HFF-Myc (cell line): ENCODE results near the gene ZSWIM6.
"Not testable (repeated sequence)": the region's sequence is repeated elsewhere in the genome, so short reads cannot be mapped to it uniquely, and the experiment has no call there.

Source experiments
- DNase-seq: peaks from one replicate; pipeline ENCODE4 v3.0.0-alpha.2; 2011; ENCODE audit warnings: low read depth; ENCODE audit errors: extremely low read depth
- H3K4me3 ChIP-seq: replicated peaks from 2 replicates; pipeline ENCODE4 v1.5.1; 2011; ENCODE audit warnings: low read depth, mild to moderate bottlenecking, control low read depth, low read length
- TF ChIP-seq, protein P1 (sequence below): IDR thresholded peaks from 2 replicates; pipeline ENCODE4 v1.5.1; 2012; ENCODE audit warnings: mild to moderate bottlenecking, low read depth, low read length, control low read depth; ENCODE audit errors: missing control alignments

Gene ZSWIM6

DNA sequence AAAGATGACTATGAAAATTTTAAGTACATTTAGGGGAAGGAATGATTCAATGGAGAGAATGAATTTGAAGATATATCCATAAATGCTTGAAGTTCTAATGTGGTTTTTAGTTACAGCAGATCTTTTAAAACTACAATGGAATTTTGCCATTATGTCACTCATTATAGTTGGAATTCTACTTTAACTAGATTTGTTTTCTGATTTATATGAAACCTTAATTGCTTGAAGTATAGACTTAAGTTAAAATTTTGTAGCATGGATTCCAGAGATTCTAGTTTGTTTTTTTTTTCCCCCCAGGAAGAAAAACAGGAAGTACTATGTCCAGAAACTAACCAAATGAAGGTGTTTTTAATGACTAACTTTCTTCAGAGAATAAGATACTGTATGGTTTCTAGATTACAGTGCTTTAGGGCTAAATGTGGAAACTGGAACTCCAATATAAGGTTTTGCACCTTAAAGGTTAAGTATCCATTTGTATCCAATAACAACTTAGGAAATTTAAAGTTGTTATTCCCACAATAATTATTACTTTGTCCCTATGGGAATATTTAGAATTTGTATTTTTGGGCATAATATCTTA, 70.3 kb downstream of the ZSWIM6 start:
- TF ChIP-seq, protein P1, sequence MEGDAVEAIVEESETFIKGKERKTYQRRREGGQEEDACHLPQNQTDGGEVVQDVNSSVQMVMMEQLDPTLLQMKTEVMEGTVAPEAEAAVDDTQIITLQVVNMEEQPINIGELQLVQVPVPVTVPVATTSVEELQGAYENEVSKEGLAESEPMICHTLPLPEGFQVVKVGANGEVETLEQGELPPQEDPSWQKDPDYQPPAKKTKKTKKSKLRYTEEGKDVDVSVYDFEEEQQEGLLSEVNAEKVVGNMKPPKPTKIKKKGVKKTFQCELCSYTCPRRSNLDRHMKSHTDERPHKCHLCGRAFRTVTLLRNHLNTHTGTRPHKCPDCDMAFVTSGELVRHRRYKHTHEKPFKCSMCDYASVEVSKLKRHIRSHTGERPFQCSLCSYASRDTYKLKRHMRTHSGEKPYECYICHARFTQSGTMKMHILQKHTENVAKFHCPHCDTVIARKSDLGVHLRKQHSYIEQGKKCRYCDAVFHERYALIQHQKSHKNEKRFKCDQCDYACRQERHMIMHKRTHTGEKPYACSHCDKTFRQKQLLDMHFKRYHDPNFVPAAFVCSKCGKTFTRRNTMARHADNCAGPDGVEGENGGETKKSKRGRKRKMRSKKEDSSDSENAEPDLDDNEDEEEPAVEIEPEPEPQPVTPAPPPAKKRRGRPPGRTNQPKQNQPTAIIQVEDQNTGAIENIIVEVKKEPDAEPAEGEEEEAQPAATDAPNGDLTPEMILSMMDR: no peak
- no peak overlapping the region for H3K4me3 ChIP-seq

DNA sequence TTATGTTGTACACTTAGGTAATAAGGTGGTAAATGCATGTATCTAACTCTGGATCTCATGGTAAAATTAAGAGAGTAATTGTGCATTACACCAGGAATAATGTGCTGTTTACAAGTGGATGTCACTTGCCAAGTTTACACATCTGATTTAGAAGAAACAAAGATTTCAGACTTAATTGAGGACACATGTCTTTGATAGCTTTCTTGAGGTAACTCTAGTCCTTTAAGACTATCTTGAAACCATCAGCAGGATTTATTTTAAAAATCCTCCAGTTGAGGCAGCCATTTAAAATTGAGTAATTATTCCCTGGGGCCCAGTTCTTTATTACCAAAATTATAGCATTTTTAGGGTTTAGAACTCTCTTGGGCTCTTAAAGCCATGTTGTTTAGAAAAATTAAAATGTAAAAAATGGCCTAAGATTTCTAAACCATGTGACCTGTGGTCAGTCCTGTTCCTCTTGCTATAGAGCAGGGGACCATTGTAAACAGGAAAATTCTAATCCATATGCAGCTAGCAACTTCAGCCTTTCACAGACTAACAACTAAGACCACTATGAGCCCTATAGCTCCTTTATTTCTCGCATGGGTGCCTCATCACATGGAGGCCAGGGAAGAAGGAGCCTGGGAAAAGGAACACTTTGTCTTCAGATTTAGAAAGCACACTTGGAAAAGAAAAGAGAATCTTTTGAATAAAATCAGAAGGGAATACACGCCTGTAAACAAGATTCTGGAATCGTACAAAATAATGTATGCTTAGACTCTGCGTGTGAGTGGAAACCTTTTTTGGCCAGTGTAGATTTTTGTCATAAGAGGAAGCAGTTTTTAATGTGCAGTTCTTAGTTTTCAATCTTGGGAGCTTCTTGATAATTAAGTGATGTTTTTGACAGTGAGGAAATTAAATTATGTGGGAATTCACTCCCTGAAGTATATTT, 71.2 kb downstream of the ZSWIM6 start:
- H3K4me3 ChIP-seq: no peak overlapping the region
- DNase-seq: no peak
- TF ChIP-seq, protein P1: no peak

More for the DNA sequence above, 70.3 kb downstream of the ZSWIM6 start:
- no peak for DNase-seq

DNA sequence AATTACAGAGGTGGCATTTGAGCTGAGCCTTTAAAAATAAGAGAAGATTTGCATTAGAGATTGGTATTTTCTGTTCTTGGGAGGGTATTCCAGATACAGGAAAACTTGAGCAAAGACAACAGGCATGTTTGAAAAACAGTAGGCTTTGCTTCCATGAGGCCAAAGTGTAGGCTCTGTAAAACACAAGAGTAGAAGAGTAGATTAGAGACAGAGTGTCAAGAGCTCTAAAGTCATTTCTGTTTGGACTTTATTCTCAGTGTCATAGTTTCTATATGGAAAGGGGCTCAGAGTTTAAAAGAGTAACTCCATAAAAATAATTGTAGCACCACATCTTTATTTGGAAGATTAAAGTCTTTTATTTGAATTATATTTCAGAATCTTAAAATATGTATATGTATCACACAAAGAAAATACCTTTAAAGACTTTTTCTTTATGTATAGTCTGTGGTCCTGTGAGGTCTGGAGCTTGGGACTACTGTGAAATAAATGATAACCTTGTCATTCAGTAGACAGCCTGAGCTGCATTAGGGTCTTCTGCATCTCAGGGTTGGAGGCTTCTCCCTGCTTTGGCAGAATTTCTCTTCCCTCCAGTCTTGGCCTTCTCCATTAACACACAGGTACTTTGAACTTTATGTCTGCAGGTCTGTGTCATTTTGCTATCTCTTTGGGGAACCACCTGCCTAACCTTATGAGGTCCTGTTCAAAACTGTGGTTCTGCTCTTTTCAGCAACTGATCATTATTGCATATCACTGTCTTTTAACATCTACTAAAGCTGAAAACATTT, 73.6 kb downstream of the ZSWIM6 start:
- TF ChIP-seq, protein P1: no peak
- DNase-seq: no peak
- H3K4me3 ChIP-seq: no peak overlapping the region

DNA sequence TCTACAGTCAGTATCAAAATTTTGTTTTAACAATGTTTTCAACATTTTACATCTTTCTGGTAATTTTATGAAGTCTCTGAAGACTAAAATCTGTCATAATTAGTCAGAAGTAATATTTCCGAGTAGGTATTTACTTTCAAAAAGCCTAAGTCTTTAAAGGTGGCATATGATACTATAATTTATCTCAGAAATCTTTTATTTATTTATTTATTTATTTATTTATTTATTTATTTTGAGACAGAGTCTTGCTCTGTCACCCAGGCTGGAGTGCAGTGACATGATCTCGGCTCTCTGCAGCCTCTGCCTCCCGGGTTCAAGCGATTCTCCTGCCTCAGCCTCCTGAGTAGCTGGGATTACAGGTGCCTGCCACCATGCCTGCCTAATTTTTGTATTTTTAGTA, 74.4 kb downstream of the ZSWIM6 start:
- not testable (repeated sequence) for H3K4me3 ChIP-seq

DNA sequence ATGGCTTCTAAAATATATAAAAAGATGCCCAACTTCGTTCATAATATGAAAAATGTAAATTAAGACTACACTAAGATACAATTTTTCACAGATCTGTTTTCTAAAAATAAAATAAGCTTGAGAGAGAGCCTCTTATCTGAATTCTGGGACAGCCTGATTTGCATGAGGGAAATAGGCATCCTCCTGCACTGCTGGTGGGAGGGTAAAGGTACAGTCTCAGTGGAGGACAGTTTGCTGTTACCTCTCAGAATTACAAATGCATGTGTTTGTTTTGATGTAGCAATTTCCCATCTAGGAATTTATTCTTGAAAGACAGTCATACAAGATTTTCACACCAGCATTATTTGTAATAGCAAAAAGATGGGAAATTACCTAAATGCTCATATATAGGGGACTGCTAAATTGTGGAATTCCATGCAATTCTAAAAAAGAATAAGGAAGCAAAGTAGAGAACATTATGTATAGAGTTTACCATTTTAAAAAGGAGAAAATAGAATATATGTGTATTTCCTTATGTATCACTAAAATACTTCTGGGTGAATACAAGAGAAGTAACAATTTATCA, 75.7 kb downstream of the ZSWIM6 start:
- DNase-seq: no peak
- TF ChIP-seq, protein P1: no peak
- H3K4me3 ChIP-seq: no peak overlapping the region

More for the DNA sequence above, 74.4 kb downstream of the ZSWIM6 start:
- DNase-seq: not testable (repeated sequence)

DNA sequence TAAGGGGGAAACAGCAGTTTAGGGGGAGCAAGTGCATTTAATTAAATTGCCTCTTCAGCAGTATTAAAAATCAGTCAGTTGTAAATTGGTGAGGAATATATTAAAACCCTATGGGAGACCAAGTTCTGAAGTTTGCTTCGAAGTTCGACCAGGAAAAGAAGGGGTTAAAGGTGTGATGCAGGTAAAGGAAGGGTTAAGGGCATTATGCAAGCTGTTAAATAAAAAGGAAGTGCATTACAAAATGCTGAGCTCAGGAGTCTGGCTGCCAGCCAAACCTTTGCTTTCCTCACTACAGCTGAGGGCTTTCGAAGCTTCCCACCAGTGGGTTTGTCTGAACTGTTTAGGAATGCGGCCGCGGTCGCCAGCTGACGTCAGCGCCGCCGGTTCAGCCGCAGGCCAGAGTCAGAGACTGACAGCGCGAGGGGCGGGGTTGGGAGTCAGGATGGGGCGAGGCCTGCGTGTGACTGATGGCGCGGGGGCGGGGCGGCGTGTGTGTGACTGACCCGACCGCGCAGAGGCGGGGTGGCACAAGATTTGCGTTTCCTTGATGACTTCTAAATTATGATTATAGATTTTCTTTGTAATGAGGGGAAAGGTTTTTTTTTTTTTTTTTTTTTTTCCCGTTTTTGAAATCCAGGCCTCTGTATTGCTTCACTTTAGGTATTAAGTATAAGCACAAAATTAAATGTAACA, 76.6 kb downstream of the ZSWIM6 start:
- no peak overlapping the region; the same call in 1 of the 2 replicates for H3K4me3 ChIP-seq
- TF ChIP-seq, protein P1: no peak

More for the DNA sequence above, 76.6 kb downstream of the ZSWIM6 start:
- peak; percentile 97 for DNase-seq
